Measurements from ENCODE around the gene NPEPL1. TPM values are rescaled to one million over a fixed set of nuclear protein-coding genes. Genes with fewer than 3 reads are reported as not detected.

The NPEPL1 gene
- total and polyA plus RNA-seq, 2 donors (not counting 3 experiments of a cell fraction or from before 2014, with no cell fraction given): 22.5 to 40.8 TPM

GRCh38 chr20:58740356-58741308, 48.0 kb downstream of the NPEPL1 start:
- Histone ChIP-seq H3K9ac (replicated peaks; ENCODE audit: extremely low read depth, insufficient read depth, low read length) (no peak overlapping the region), H3K4me2 (ENCODE audit: insufficient read depth, low read length) (no peak overlapping the region), H3K9me3 (replicated peaks; ENCODE audit: control insufficient read depth, insufficient read depth, low read length) (no peaks in the 10 kb centered on the region), H3K4me3 (replicated peaks in 1 of 3; ENCODE audit: insufficient read depth in 1 of 3, low read depth in 1 of 3, low read length in 3 of 3) (no peak overlapping the region), H3K4me1 (ENCODE audit: control insufficient read depth, extremely low read depth, insufficient read depth, low read length) (no peaks in the 10 kb centered on the region), H3K27ac (ENCODE audit: insufficient read depth, low read depth, low read length) (no peak overlapping the region), H3K9me1 (replicated peaks; ENCODE audit: control insufficient read depth, extremely low read depth, insufficient read depth, low read length) (no peaks in the 10 kb centered on the region), H4K20me1 (replicated peaks; ENCODE audit: control insufficient read depth, extremely low read depth, insufficient read depth, low read length) (no peaks in the 10 kb centered on the region), H2AFZ (ENCODE audit: low read depth, low read length) (no peak overlapping the region), H3K36me3 (ENCODE audit: control insufficient read depth in 2 of 2, extremely low read depth in 1 of 2, insufficient read depth in 2 of 2, low read length in 2 of 2) (no peaks in the 10 kb centered on the region), H3K79me2 (ENCODE audit: control insufficient read depth, insufficient read depth, low read length) (no peaks in the 10 kb centered on the region), H3K27me3 (ENCODE audit: control insufficient read depth in 2 of 2, insufficient read depth in 2 of 2, low read length in 2 of 2) (peaks cover 1 to 18% of the 10 kb centered on the region in 2 experiments)
- FAIRE-seq (no peak), DNase-seq (ENCODE audit: low read depth, low spot score) (no peak)
- dilution Hi-C loops (cut with MboI; ENCODE audit: extremely low pct_ligation_motif_present, low sequenced_read_pairs): no loop called here
- no TSS peak for BruUV-seq (replicated peaks)
- ChIA-PET CTCF (no interaction called here), POLR2A (no interaction called here)
- TF ChIP-seq FOS (IDR thresholded peaks at IDR 0.05; ENCODE audit: borderline replicate concordance, insufficient read depth, low read length): no peak
- intact Hi-C loops (cut with micrococcal nuclease): no loop called here

- H3K36me3 ChIP-seq (ENCODE audit: control insufficient read depth in 2 of 2, extremely low read depth in 1 of 2, insufficient read depth in 2 of 2, low read length in 2 of 2): no peaks in the 10 kb centered on the region
- DNase-seq (ENCODE audit: low read depth, low spot score) (no peak), FAIRE-seq (no peak)
- POLR2A ChIA-PET: no interaction called here
- no peaks in the 10 kb centered on the region for H3K9me1 ChIP-seq (replicated peaks; ENCODE audit: control insufficient read depth, extremely low read depth, insufficient read depth, low read length)
- H3K79me2 ChIP-seq (ENCODE audit: control insufficient read depth, insufficient read depth, low read length): no peaks in the 10 kb centered on the region
- no peaks in the 10 kb centered on the region for H4K20me1 ChIP-seq (replicated peaks; ENCODE audit: control insufficient read depth, extremely low read depth, insufficient read depth, low read length)
- intact Hi-C loops (cut with micrococcal nuclease): no loop called here
- H3K9ac ChIP-seq (replicated peaks; ENCODE audit: extremely low read depth, insufficient read depth, low read length): no peak overlapping the region
- H2AFZ ChIP-seq (ENCODE audit: low read depth, low read length): no peak overlapping the region
- H3K4me3 ChIP-seq (replicated peaks in 1 of 3; ENCODE audit: insufficient read depth in 1 of 3, low read depth in 1 of 3, low read length in 3 of 3): no peak overlapping the region
- no peak overlapping the region for H3K4me2 ChIP-seq (ENCODE audit: insufficient read depth, low read length)
- CTCF ChIA-PET: no interaction called here
- peaks cover 1 to 18% of the 10 kb centered on the region in 2 experiments for H3K27me3 ChIP-seq (ENCODE audit: control insufficient read depth in 2 of 2, insufficient read depth in 2 of 2, low read length in 2 of 2)
- H3K4me1 ChIP-seq (ENCODE audit: control insufficient read depth, extremely low read depth, insufficient read depth, low read length): no peaks in the 10 kb centered on the region
- no TSS peak for BruUV-seq (replicated peaks)
- H3K9me3 ChIP-seq (replicated peaks; ENCODE audit: control insufficient read depth, insufficient read depth, low read length): no peaks in the 10 kb centered on the region
- TF ChIP-seq FOS (IDR thresholded peaks at IDR 0.05; ENCODE audit: borderline replicate concordance, insufficient read depth, low read length) (no peak), MYC (IDR thresholded peaks at IDR 0.05; ENCODE audit: low read depth, low read length) (no peak), EZH2 (IDR thresholded peaks at IDR 0.05; ENCODE audit: borderline replicate concordance, low read depth, low read length, severe bottlenecking) (no peak), GATA2 (IDR thresholded peaks at IDR 0.05; ENCODE audit: insufficient read depth, insufficient read length, low read depth, low read length) (no peak), JUN (IDR thresholded peaks at IDR 0.05; ENCODE audit: borderline replicate concordance, insufficient read depth, insufficient read length, low read depth) (no peak)
- TF ChIP-seq, protein P1, sequence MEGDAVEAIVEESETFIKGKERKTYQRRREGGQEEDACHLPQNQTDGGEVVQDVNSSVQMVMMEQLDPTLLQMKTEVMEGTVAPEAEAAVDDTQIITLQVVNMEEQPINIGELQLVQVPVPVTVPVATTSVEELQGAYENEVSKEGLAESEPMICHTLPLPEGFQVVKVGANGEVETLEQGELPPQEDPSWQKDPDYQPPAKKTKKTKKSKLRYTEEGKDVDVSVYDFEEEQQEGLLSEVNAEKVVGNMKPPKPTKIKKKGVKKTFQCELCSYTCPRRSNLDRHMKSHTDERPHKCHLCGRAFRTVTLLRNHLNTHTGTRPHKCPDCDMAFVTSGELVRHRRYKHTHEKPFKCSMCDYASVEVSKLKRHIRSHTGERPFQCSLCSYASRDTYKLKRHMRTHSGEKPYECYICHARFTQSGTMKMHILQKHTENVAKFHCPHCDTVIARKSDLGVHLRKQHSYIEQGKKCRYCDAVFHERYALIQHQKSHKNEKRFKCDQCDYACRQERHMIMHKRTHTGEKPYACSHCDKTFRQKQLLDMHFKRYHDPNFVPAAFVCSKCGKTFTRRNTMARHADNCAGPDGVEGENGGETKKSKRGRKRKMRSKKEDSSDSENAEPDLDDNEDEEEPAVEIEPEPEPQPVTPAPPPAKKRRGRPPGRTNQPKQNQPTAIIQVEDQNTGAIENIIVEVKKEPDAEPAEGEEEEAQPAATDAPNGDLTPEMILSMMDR (IDR thresholded peaks at IDR 0.05; ENCODE audit: extremely low read depth in 1 of 2, insufficient read depth in 1 of 2, low read depth in 1 of 2, low read length in 2 of 2): no peak
- no peak overlapping the region for H3K27ac ChIP-seq (ENCODE audit: insufficient read depth, low read depth, low read length)
- dilution Hi-C loops (cut with MboI; ENCODE audit: extremely low pct_ligation_motif_present, low sequenced_read_pairs): no loop called here
These were observed 48.8 kb downstream of the NPEPL1 start for GRCh38 chr20:58741384-58741783.

Data from endothelial cell of umbilical vein (primary cell).